NCI-H2227 treated with DMSO at 0.1 percent for 48 hours (cell line): ENCODE measurements around the gene SH2D2A.

Experiments used
- DNase-seq: peaks from one replicate; lab custom pipeline; 2025; lab: John Stamatoyannopoulos, UW

SH2D2A gene

GRCh38 chr1:156816561-156817328 is at the start of gene SH2D2A:
Gene SH2D2A (minus strand): TSS chr1:156816848. CDS start chr1:156816708, 140 bp downstream.
- DNase-seq: no peak

GRCh38 chr1:156865865-156866248 is 49.2 kb upstream of the SH2D2A start:
- no peak for DNase-seq

GRCh38 chr1:156865258-156865657 is 48.6 kb upstream of the SH2D2A start:
- DNase-seq: peak; percentile 20

GRCh38 chr1:156864796-156865195 is 48.1 kb upstream of the SH2D2A start:
- no peak for DNase-seq

DNA sequence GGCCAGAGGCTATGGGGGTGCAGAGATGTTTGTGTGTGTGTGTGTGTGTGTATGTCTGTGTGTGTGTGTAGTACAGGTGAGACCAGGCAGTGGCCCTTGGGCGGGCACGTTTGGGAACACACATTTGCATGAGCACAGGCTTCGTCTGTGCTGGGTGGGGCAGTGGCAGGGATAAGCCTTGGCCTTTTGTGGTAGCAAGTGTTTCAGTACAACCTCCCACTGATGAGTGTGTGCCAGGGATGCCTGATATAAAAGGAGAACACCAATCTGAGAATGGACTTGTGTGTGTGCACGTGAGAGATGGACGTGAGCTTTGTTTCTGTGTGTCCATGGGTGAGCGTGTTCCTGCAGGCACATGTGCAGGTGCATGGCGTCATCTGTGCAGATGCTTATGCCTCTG is 47.0 kb upstream of the SH2D2A start:
- DNase-seq: no peak

DNA sequence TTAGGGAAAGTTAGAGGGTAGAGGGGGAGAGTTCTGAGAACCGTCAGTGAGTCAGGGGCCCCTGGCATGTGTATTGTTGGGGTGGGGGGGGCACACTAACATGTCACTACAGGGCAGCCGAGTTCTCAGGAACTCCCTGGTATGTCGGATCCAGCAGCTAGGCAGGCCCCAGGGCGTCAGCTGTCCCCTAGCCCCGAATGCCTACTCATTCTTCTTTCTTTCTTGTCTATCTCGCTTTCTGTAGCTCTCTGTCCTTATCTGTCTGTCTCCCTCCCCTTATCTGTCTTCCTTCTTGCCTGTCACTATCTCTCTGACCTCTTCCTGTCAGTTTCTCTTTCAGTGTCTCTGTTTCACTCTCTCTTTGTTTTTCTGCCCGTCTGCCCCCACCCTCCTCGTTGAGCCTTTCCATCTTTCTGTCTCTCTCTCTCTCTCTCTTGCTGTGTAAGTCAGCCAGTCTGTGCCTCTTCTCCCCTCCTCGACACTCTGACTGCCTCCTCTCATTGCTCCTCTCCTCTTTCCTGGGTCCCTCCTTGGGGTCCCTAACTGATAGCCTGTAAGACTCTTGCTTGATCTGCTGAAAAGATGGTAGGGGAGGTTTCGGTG is 46.5 kb upstream of the SH2D2A start:
- no peak for DNase-seq

DNA sequence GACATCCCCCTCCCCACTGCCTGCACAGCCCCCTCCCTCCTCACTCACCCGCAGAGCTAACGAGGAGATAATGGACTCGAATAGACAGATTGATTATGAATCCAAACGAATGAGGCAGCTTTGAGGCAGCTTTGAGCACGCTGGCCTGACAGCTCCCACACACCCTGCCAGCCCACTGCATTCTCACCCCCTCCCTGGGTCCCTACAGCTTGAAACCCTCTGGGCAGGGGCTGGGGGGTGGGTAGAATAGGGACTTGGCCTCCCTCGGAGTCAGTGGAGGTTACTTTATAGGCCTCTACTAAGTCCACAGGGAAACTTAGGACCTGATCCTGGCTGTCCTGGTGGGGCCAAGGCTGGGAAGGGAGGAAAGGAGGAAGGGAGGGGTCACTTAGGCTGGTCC is 45.9 kb upstream of the SH2D2A start:
- DNase-seq: no peak

- peak; percentile 34 for DNase-seq
These were observed 44.2 kb upstream of the SH2D2A start, which contains the start of gene NTRK1 for GRCh38 chr1:156860628-156861423. Gene NTRK1 (plus strand): TSS chr1:156860865. CDS start chr1:156860935, 70 bp downstream.

DNA sequence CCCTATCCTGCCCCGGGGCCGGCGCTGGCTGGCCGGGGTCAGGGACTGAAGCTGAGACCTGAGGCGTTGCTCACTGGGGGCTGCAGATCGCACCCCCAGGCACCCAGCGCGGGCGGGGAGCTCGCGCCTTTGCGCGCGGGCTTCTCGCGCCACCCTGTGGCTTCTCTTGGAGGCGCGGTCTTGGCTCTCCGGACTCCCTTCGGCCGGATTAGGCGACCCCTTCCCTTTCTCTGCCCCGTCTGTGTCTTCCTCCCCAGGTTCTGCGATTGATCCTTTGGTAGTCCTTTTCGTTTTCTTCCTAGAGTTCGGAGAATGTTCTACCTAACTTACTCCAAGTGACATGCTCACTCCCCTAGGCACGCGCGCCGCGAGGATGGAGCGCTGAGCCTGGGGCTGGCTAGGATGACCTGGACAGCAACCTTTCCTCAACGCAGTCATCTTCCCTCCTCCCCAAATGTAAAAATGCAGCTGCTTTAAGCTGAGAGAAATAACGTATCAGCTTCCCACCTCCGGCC is 43.5 kb upstream of the SH2D2A start:
- peak; percentile 33 for DNase-seq

DNA sequence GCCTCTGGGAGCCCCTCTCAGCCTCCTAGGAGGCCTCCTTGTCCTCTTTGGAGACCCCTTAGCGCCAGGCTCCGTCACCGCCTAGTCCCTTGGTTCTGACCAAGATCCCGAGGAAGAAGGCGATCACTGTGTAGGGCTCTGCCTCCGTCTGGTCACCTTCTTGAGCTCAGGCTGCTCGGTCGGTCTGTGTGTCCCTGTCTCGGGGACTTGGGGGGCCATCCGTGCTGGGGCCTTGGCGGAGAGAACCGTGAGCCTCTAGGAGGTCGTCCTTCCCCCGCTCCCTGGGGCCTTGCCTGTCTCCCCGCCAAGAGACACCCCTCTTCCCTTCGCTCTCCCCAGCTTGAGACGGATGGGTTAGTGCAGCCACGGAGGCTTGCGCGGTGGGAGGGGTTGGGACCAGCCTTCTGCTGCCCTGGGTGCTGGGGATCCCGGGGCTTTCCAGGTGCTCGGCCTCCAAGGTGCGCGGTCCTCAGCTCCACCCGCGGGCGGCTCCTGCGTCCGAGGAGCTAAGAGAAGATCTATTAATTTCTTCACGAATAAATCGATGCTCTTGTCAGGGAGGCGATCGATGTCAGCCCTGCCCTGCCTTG is 43.0 kb upstream of the SH2D2A start:
- DNase-seq: no peak

GRCh38 chr1:156858959-156859522 is 42.4 kb upstream of the SH2D2A start, which contains the start of gene INSRR:
Gene INSRR (minus strand): TSS chr1:156859117. CDS start chr1:156858621, 496 bp downstream.
- no peak for DNase-seq

GRCh38 chr1:156858555-156858956 is 41.9 kb upstream of the SH2D2A start:
- DNase-seq: no peak

DNA sequence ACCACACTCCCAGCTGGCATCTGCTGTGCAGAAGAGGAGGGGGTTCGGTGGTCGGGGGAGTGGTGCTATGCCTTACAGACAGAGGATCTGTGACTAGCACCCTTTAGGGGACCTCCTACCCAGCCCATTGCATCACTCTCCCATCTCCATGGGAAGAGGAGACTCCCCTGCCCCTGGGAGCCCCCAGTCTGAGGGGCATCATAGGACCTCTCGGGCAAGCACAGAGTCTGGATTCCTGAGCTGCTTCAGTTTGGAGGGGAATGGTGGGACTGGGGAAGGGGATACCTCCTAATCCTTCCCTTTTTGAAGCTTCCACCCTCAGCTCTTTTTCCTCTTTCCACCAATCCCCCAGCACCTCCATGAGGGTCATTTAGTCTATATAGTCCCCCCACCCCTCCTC is 40.9 kb upstream of the SH2D2A start:
- no peak for DNase-seq

- no peak for DNase-seq
These were observed 39.7 kb upstream of the SH2D2A start for GRCh38 chr1:156856282-156856785.

DNA sequence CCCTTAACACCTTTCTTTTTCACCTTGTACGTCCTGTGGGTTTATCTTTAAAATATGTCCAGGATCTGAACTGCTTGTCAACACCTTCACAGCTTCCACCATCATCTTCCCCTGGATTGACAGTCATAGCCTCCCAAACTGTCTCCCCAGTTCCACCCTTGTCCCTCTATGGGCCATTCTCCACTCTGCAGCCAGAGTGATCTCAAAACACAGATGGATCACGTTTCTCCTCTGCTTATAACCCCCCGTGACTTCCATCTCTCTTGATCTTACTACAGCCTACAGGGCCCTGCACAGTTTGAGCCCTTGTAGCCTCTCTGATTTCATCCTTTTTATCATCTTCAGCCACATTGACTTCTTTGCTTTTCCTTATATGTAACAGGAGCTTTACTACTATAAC is 38.0 kb upstream of the SH2D2A start:
- no peak for DNase-seq

DNA sequence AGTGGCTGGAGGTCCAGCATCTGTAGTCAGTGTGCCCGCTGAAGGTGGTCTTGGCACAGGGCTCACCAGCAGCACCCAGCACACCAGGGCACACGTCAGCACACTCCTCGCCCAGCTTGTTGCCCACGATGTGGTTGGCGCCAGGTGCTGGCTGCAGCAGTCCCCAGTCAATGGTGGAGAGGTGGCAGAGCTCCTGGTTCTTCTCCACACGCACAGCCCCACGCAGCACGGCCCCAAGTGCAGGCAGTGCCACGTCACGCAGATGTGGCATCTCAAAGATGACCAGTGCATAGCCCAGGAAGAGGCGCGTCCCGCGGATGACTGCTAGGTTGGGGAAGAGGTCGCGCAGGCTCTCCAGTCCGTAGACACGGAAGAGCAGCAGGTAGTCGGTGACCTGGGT is 37.1 kb upstream of the SH2D2A start:
- DNase-seq: no peak

GRCh38 chr1:156852418-156852874 is 35.8 kb upstream of the SH2D2A start:
- peak; percentile 56 for DNase-seq

GRCh38 chr1:156851779-156852417 is 35.2 kb upstream of the SH2D2A start:
- DNase-seq: no peak

DNA sequence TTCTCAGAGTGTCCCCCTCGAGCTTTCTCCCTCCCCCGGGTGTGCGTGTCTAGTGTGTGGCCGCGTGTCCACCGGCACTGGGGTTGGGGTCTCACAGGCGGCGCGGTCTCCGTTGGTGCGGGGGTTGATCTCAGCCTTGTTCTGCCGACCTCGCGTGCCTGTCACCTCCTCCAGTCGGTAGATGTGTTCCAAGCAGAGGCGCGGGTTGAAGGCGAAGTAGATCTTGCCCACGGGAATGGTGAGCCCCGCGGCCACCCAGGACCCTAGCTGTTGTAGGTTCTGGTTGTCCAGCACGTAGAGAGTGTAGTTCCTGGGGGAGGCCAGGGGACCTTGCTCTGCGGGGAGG is 32.5 kb upstream of the SH2D2A start:
- DNase-seq: no peak

GRCh38 chr1:156848461-156849150 is 32.0 kb upstream of the SH2D2A start:
- no peak for DNase-seq
